ENCODE data around the gene RTBDN.

DNA sequence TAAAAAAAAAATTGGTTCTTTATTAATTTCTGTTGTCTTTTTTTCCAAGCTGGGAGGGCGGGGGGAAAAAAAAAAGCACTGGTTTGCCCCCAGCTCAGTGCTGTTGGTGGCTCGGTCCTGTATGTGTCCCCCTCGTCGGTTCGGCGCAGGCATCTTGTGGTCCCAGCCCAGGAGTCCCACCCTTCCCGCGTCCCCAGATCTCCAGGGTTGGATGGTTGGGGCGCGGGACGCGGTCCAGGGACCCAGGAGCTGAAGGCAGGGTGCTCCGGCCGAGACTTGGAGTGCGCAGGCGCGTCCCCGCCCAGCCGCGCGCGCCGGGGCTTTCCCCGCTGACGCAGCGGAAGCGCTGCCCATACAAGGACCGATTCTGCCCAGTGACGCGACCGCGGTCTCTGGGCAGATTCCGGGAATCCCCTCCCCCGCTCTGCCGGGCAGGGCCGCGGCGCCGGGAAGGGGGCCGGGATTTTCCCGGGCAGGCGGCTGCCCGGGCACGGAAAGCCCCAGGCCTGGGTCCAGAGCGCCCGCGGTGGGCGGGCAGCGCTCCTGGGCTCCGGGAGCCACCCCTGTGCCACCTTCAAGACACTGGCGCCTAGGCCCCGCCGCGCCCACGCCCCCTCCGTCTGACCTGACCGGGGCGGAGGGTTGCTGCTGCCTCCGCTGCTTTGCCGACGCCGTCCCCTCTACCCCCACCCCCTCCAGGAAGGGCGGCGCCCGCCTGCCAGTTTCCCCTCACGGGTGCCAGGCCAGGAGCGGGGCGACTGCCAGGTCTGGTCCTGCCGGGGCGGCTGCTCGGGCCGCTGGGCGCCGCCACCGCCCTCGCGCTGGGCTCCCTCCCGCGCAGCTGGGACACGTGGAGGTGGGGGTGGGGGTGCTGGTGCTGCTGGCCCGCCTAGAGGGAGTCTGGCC, 40.8 kb downstream of the RTBDN start:
- TF ChIP-seq, protein P1, sequence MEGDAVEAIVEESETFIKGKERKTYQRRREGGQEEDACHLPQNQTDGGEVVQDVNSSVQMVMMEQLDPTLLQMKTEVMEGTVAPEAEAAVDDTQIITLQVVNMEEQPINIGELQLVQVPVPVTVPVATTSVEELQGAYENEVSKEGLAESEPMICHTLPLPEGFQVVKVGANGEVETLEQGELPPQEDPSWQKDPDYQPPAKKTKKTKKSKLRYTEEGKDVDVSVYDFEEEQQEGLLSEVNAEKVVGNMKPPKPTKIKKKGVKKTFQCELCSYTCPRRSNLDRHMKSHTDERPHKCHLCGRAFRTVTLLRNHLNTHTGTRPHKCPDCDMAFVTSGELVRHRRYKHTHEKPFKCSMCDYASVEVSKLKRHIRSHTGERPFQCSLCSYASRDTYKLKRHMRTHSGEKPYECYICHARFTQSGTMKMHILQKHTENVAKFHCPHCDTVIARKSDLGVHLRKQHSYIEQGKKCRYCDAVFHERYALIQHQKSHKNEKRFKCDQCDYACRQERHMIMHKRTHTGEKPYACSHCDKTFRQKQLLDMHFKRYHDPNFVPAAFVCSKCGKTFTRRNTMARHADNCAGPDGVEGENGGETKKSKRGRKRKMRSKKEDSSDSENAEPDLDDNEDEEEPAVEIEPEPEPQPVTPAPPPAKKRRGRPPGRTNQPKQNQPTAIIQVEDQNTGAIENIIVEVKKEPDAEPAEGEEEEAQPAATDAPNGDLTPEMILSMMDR (IDR thresholded peaks at IDR 0.05; ENCODE audit: control extremely low read depth in 1 of 3, insufficient read depth in 1 of 3, low read depth in 1 of 3, low read length in 3 of 3): no peak
- no peak for TF ChIP-seq NANOG (IDR thresholded peaks at IDR 0.05; ENCODE audit: insufficient read depth, low read depth, low read length, poor library complexity, severe bottlenecking)
- TF ChIP-seq, protein P2, sequence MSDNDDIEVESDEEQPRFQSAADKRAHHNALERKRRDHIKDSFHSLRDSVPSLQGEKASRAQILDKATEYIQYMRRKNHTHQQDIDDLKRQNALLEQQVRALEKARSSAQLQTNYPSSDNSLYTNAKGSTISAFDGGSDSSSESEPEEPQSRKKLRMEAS (IDR thresholded peaks at IDR 0.05): peak; percentile 97
- no peak for TF ChIP-seq MAFK (IDR thresholded peaks at IDR 0.05; ENCODE audit: low read depth, low read length)
- peak; percentile 84 to 88 for TF ChIP-seq POLR2A (IDR thresholded peaks at IDR 0.05; ENCODE audit: control extremely low read depth in 1 of 2, low read depth in 2 of 2, low read length in 2 of 2)
- TF ChIP-seq SUZ12 (IDR thresholded peaks at IDR 0.05; ENCODE audit: low read length): no peak
- TF ChIP-seq KDM1A (IDR thresholded peaks at IDR 0.05; ENCODE audit: borderline replicate concordance, low read length): no peak
- TF ChIP-seq RAD21 (IDR thresholded peaks at IDR 0.05 in 1 of 2, conservative IDR thresholded peaks at IDR 0.05 in 1 of 2; ENCODE audit: low read depth in 2 of 2, low read length in 2 of 2): no peak
- no peak for TF ChIP-seq BACH1 (IDR thresholded peaks at IDR 0.05; ENCODE audit: low read length)
- TF ChIP-seq EP300 (IDR thresholded peaks at IDR 0.05; ENCODE audit: borderline replicate concordance in 1 of 2, low read depth in 2 of 2, low read length in 2 of 2): peak in 1 of 2 experiments; percentile 73; a peak in 1 of 3 replicates
- no peak for TF ChIP-seq CEBPB (IDR thresholded peaks at IDR 0.05; ENCODE audit: low read depth, low read length)

Measured in H1 (cell line).